OCI-LY1 (cell line): ENCODE results near the gene CREB3L1.

Source experiments
- CTCF ChIP-seq: fragments of 200-600 bp; sonication (generic), shearing (Covaris generic); IDR thresholded peaks from 2 replicates; pipeline ENCODE4 v1.5.1; 2017; ENCODE audit warnings: mild to moderate bottlenecking, antibody characterized with exemption, low read length, moderate library complexity, mixed read lengths
- EZH2 ChIP-seq: fragments of 200-600 bp; sonication (generic), shearing (Covaris generic); IDR thresholded peaks from 2 replicates; pipeline ENCODE4 v1.8.0; 2017; ENCODE audit warnings: borderline replicate concordance, mixed run types, mild to moderate bottlenecking, antibody characterized with exemption, low read length, moderate library complexity, mixed read lengths

- TF ChIP-seq CTCF = no peak
- TF ChIP-seq EZH2 = no peak
Observed at GRCh38 chr11:46338988-46339666, 61.7 kb downstream of the CREB3L1 start.
